GM23248 (cell line): Measurements from ENCODE around the gene DCST2. TPM values are rescaled to one million over a fixed set of nuclear protein-coding genes. Genes with fewer than 3 reads are reported as not detected.

Experiments
- DNase-seq: peaks from one replicate; pipeline ENCODE4 v3.0.0-alpha.2; 2015
- H2AFZ ChIP-seq: fragments of 200-600 bp; sonication (generic); 2 replicates; pipeline ENCODE4 v1.6.1; 2016; ENCODE audit warnings: antibody characterized with exemption
- H3F3A ChIP-seq: fragments of 200-600 bp; sonication (generic); 2 replicates; pipeline ENCODE4 v1.6.1; 2016; ENCODE audit warnings: mild to moderate bottlenecking, antibody characterized with exemption, mixed run types; ENCODE audit not compliant: insufficient read depth
- H3K27ac ChIP-seq: fragments of 200-600 bp; sonication (generic); 2 replicates; pipeline ENCODE4 v1.5.1; 2016; ENCODE audit warnings: mild to moderate bottlenecking
- H3K27me3 ChIP-seq: fragments of 200-600 bp; sonication (generic); replicated peaks from 2 replicates; pipeline ENCODE4 v1.6.1; 2016; ENCODE audit warnings: mild to moderate bottlenecking; ENCODE audit not compliant: insufficient read depth
- H3K36me3 ChIP-seq: fragments of 200-600 bp; sonication (generic); 2 replicates; pipeline ENCODE4 v1.6.1; 2016; ENCODE audit warnings: low read depth, mild to moderate bottlenecking
- H3K4me1 ChIP-seq: fragments of 200-600 bp; sonication (generic); 2 replicates; pipeline ENCODE4 v1.6.1; 2016; ENCODE audit warnings: mild to moderate bottlenecking; ENCODE audit not compliant: insufficient read depth
- H3K4me2 ChIP-seq: fragments of 200-600 bp; sonication (generic); one replicate; pipeline ENCODE4 v1.6.1; 2016; ENCODE audit warnings: mild to moderate bottlenecking; ENCODE audit not compliant: unreplicated experiment
- H3K4me3 ChIP-seq: fragments of 200-600 bp; sonication (generic); 2 replicates; pipeline ENCODE4 v1.5.1; 2016; ENCODE audit warnings: mild to moderate bottlenecking
- H3K79me2 ChIP-seq: fragments of 200-600 bp; sonication (generic); 2 replicates; pipeline ENCODE4 v1.6.1; 2016; ENCODE audit warnings: mild to moderate bottlenecking; ENCODE audit not compliant: insufficient read depth
- H3K9ac ChIP-seq: fragments of 200-600 bp; sonication (generic); 2 replicates; pipeline ENCODE4 v1.6.1; 2016; ENCODE audit warnings: mild to moderate bottlenecking
- H3K9me2 ChIP-seq: fragments of 200-600 bp; sonication (generic); 2 replicates; pipeline ENCODE4 v1.6.1; 2016; ENCODE audit warnings: mixed run types, mild to moderate bottlenecking, moderate library complexity; ENCODE audit not compliant: insufficient read depth
- H3K9me3 ChIP-seq: fragments of 200-600 bp; sonication (generic); one replicate; pipeline ENCODE4 v1.6.1; 2017; ENCODE audit warnings: low read depth
- H4K20me1 ChIP-seq: fragments of 200-600 bp; sonication (generic); 2 replicates; pipeline ENCODE4 v1.6.0; 2016; ENCODE audit not compliant: insufficient read depth
- EZH2 ChIP-seq: fragments of 200-600 bp; sonication (generic); IDR thresholded peaks from 2 replicates; pipeline ENCODE4 v1.6.1; 2018; ENCODE audit warnings: antibody characterized with exemption, mild to moderate bottlenecking; ENCODE audit not compliant: insufficient read depth, poor library complexity, severe bottlenecking
- EZH2phosphoT487 ChIP-seq: fragments of 200-600 bp; sonication (generic); IDR thresholded peaks from 2 replicates; pipeline ENCODE4 v1.6.1; 2018; ENCODE audit warnings: antibody characterized with exemption, moderate library complexity, mild to moderate bottlenecking, low read depth; ENCODE audit not compliant: insufficient read depth
- WGBS, 2 experiments: methylation state at CpG; one replicate each; pipeline ENCODE4 v1.1.6; 2015 to 2017; ENCODE audit warnings: low lambda C conversion rate in 2 of 2, low coverage in 1 of 2; ENCODE audit errors: missing lambda C conversion rate in 2 of 2; 5-methylcytosine and 5-hydroxymethylcytosine counted together
- in situ Hi-C: fragments of 300-500 bp; cut with MboI; formaldehyde crosslinking; loops from 2 replicates; pipeline ENCODE4 v1.15.0; 2020
- polyA plus RNA-seq: library from polyadenylated mRNA; unstranded; fragments of >200 nt; fragmentation: Nextera tagmentation; extraction: Ambion mirVana; gene quantifications from 2 replicates; pipeline ENCODE4 v1.2.1, GENCODE V29; 2016
- total RNA-seq: library from RNA; depleted of rRNA; stranded (reverse); fragments of >200 nt; shearing (Covaris generic); gene quantifications from 2 replicates; pipeline ENCODE4 v1.2.3, GENCODE V29; 2014

DCST2 gene
- total and polyA plus RNA-seq, 2 experiments from 2014 or later, result 0.14 TPM; not detected in 1

- TF ChIP-seq EZH2, result no peak
- H3K36me3 ChIP-seq, result no peaks in the 10 kb centered on the region
- H2AFZ ChIP-seq, result no peak overlapping the region
- peaks cover 3% of the 10 kb centered on the region; the same call in 1 of the 2 replicates for H3K4me1 ChIP-seq
- no peaks in the 10 kb centered on the region for H3K27me3 ChIP-seq
- H3K9me2 ChIP-seq, result no peaks in the 10 kb centered on the region
- H3K79me2 ChIP-seq, result peaks cover 3% of the 10 kb centered on the region; the same call in 1 of the 2 replicates
- no peak overlapping the region for H3K4me3 ChIP-seq
- no peak overlapping the region for H3K4me2 ChIP-seq
- peak; percentile 11 for DNase-seq
- in situ Hi-C loops, result no loop called here
- H3K27ac ChIP-seq, result no peak overlapping the region
- no peaks in the 10 kb centered on the region for H3F3A ChIP-seq
- 47 to 52% methylated on average over 20 to 29 of the region's 29 CpGs for WGBS, 2 experiments
- H4K20me1 ChIP-seq, result no peaks in the 10 kb centered on the region
- H3K9me3 ChIP-seq, result no peaks in the 10 kb centered on the region
- H3K9ac ChIP-seq, result no peak overlapping the region
Observed at GRCh38 chr1:155062151-155062686, 28.6 kb upstream of the DCST2 start.

- no peaks in the 10 kb centered on the region for H3F3A ChIP-seq
- no peaks in the 10 kb centered on the region for H3K9me2 ChIP-seq
- H3K36me3 ChIP-seq, result no peaks in the 10 kb centered on the region
- in situ Hi-C loops, result no loop called here
- no peak overlapping the region for H3K4me3 ChIP-seq
- H3K4me1 ChIP-seq, result peaks cover 3% of the 10 kb centered on the region; the same call in 1 of the 2 replicates
- no peaks in the 10 kb centered on the region for H3K27me3 ChIP-seq
- no peaks in the 10 kb centered on the region for H3K9me3 ChIP-seq
- no peak overlapping the region for H3K27ac ChIP-seq
- 41 to 46% methylated on average over 21 of the region's 21 CpGs for WGBS, 2 experiments
- H3K79me2 ChIP-seq, result peaks cover 3% of the 10 kb centered on the region; the same call in 1 of the 2 replicates
- no peak overlapping the region for H3K9ac ChIP-seq
- no peak overlapping the region for H3K4me2 ChIP-seq
- no peaks in the 10 kb centered on the region for H4K20me1 ChIP-seq
- peak; percentile 75 for DNase-seq
- H2AFZ ChIP-seq, result no peak overlapping the region
- TF ChIP-seq EZH2phosphoT487, result no peak
- no peak for TF ChIP-seq EZH2
Observed at GRCh38 chr1:155061381-155062150, 28.0 kb upstream of the DCST2 start.

- no peaks in the 10 kb centered on the region for H3K9me3 ChIP-seq
- in situ Hi-C loops, result no loop called here
- no peak for TF ChIP-seq EZH2phosphoT487
- no peak for TF ChIP-seq EZH2
- H3K36me3 ChIP-seq, result no peaks in the 10 kb centered on the region
- H4K20me1 ChIP-seq, result no peaks in the 10 kb centered on the region
- no peaks in the 10 kb centered on the region for H3K27me3 ChIP-seq
- H3K9me2 ChIP-seq, result no peaks in the 10 kb centered on the region
- peaks cover 3% of the 10 kb centered on the region; the same call in 1 of the 2 replicates for H3K79me2 ChIP-seq
- no peaks in the 10 kb centered on the region for H3F3A ChIP-seq
- H2AFZ ChIP-seq, result no peak overlapping the region
- no peak overlapping the region for H3K9ac ChIP-seq
- WGBS, 2 experiments, result 67 to 70% methylated on average over 6 to 8 of the region's 8 CpGs
- H3K4me2 ChIP-seq, result no peak overlapping the region
- no peak overlapping the region for H3K27ac ChIP-seq
- H3K4me3 ChIP-seq, result no peak overlapping the region
- no peak for DNase-seq
- peaks cover 3% of the 10 kb centered on the region; the same call in 1 of the 2 replicates for H3K4me1 ChIP-seq
Observed at GRCh38 chr1:155060736-155061135, 27.2 kb upstream of the DCST2 start.

DNA sequence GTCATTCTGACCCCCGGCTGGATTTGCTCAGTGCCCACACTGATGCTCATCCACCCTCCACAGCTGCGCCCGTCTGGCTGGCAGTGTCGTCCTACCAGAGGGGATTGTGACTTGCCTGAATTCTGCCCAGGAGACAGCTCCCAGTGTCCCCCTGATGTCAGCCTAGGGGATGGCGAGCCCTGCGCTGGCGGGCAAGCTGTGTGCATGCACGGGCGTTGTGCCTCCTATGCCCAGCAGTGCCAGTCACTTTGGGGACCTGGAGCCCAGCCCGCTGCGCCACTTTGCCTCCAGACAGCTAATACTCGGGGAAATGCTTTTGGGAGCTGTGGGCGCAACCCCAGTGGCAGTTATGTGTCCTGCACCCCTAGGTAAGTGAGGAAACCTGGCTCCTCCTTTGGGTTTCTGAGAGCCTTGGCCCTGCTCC, 24.2 kb upstream of the DCST2 start:
- Histone ChIP-seq H3K9ac (no peak overlapping the region), H2AFZ (no peak overlapping the region), H3K79me2 (no peaks in the 10 kb centered on the region), H3K9me3 (no peaks in the 10 kb centered on the region), H3K27me3 (no peaks in the 10 kb centered on the region), H3K27ac (no peak overlapping the region), H3F3A (no peaks in the 10 kb centered on the region), H4K20me1 (no peaks in the 10 kb centered on the region), H3K36me3 (no peaks in the 10 kb centered on the region), H3K4me1 (no peaks in the 10 kb centered on the region), H3K4me3 (no peak overlapping the region), H3K9me2 (no peaks in the 10 kb centered on the region), H3K4me2 (no peak overlapping the region)
- TF ChIP-seq EZH2phosphoT487 (no peak), EZH2 (no peak)
- in situ Hi-C loops, result no loop called here
- 96 to 98% methylated on average over 13 of the region's 13 CpGs for WGBS, 2 experiments
- no peak for DNase-seq
